ENCODE data around the gene FBXO34.
A peak's percentile ranks its signal among the peaks of the same experiment; 100 is the strongest.

FBXO34 gene

GRCh38 chr14:55383541-55384140, 112.4 kb downstream of the FBXO34 start:
- no peak for DNase-seq

- no peak for DNase-seq
These were observed 113.3 kb downstream of the FBXO34 start for GRCh38 chr14:55384536-55384935.

- peak; percentile 24 for DNase-seq
These were observed 115.0 kb downstream of the FBXO34 start for GRCh38 chr14:55386037-55386808.

GRCh38 chr14:55387121-55387520, 115.9 kb downstream of the FBXO34 start:
- DNase-seq = no peak

- DNase-seq = no peak
These were observed 116.9 kb downstream of the FBXO34 start for GRCh38 chr14:55388160-55388559.

GRCh38 chr14:55389330-55389729, 118.1 kb downstream of the FBXO34 start:
- DNase-seq = no peak

- DNase-seq = no peak
These were observed 127.5 kb downstream of the FBXO34 start for GRCh38 chr14:55398679-55399078.

GRCh38 chr14:55399183-55399582, 128.0 kb downstream of the FBXO34 start:
- no peak for DNase-seq

- DNase-seq = no peak
These were observed 128.6 kb downstream of the FBXO34 start for GRCh38 chr14:55399852-55400251.

- no peak for DNase-seq
These were observed 130.5 kb downstream of the FBXO34 start for GRCh38 chr14:55401751-55402150.

All from CD4-positive, alpha-beta T cell treated with Interleukin-21 for 1 hour (primary cell).